HG03135 (cell line): Measurements from ENCODE around the gene NFKBIE.
A peak's percentile ranks its signal among the peaks of the same experiment; 100 is the strongest.

Source experiments
- ATAC-seq: cut with Tn5 transposase; IDR thresholded peaks from one replicate; pipeline ENCODE4 v1.9.1; 2021; ENCODE audit warnings: mild to moderate bottlenecking, moderate library complexity; ENCODE audit not compliant: unreplicated experiment

NFKBIE gene

DNA sequence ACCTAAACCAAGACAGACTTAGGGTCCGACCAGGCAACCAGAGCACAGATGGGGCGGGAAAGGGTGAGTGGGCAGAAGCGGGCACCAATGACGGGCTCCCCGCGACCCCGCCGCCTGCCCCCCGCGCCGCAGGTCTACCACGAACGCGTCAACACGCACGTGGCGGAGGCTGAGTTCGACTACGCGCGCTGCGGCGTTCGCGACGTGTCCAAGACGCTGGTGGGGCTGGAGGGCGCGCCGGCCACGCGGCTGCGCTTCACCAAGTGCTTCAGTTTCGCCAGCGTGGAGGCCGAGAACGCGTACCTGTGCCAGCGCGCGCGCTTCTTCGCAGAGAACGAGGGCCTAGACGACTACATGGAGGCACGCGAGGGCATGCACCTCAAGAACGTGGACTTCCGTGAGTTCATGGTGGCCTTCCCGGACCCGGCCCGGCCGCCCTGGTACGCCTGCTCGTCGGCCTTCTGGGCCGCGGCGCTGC lies 10.0 kb upstream of the NFKBIE start:
- ATAC-seq, result no peak

- no peak for ATAC-seq
Measured at GRCh38 chr6:44273617-44274016, 8.3 kb upstream of the NFKBIE start.

- ATAC-seq, result no peak
Measured at GRCh38 chr6:44272999-44273566, 7.7 kb upstream of the NFKBIE start.

DNA sequence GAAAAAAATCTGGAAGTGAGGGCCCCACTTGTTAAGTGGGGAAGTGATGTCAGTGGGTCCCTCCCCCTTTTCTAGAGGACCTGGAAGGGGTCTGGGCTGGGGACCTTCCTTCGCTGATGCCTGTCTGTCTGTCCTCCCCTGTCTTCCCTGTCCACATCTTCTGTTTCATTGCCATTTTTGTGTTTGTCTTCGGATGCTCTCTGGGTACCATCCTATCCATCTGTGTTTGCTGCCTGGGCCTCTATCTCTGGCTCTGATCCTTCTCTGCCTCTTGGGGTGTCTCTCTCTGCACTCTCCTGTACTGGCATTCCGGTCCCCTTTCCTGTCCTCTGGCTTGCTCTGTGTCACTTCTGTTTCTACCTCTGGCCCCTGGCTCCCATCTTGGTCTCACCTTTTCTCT lies 7.2 kb upstream of the NFKBIE start:
- ATAC-seq, result no peak

DNA sequence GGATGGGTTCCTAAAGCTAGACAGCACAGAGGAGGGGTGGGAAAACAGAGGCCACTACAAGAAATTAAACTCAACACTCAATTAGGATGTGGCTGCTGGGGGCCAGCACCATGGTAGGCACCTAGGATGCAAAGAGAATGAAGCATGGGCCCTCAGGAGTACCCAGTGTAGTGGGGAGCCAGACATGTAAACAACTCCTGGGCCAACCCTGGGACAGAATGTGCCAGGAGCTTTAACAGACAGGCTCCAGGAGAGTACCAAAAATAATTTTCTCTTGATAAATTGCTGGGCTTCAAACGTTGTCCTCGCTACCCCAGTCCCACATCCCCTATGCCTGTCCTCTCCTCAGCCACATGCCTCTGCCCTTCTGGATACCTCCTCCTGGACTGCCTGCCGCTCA lies 6.6 kb upstream of the NFKBIE start:
- no peak for ATAC-seq

GRCh38 chr6:44271406-44271723 lies 6.0 kb upstream of the NFKBIE start:
- no peak for ATAC-seq

GRCh38 chr6:44270526-44271405 lies 5.4 kb upstream of the NFKBIE start:
- no peak for ATAC-seq

GRCh38 chr6:44269921-44270525 lies 4.7 kb upstream of the NFKBIE start, which contains the start of gene TMEM151B:
Gene TMEM151B (plus strand): TSS chr6:44270450. CDS start chr6:44270743, 293 bp downstream.
- ATAC-seq, result no peak

- ATAC-seq, result no peak
Measured at GRCh38 chr6:44269178-44269920, 4.0 kb upstream of the NFKBIE start.

- no peak for ATAC-seq
Measured at GRCh38 chr6:44268095-44268628, 2.8 kb upstream of the NFKBIE start.

DNA sequence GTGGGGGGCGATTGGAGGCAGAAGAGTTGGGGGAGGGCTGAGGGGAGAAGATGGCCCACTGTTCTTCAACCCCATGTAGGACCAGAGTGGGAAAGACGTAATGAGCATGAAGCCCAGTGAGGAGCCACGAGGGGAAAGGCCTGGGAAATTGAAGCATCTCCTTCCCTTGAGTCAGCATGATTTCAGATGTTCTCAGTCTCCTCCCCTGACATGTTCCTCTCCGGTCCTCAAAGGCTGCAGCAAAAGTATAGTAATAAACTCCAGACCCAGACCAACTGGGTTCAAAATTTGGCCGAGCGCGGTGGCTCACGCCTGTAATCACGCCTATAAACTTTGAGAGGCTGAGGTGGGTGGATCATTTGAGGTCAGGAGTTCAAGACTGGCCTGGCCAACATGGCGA lies 1.9 kb upstream of the NFKBIE start:
- ATAC-seq, result no peak

DNA sequence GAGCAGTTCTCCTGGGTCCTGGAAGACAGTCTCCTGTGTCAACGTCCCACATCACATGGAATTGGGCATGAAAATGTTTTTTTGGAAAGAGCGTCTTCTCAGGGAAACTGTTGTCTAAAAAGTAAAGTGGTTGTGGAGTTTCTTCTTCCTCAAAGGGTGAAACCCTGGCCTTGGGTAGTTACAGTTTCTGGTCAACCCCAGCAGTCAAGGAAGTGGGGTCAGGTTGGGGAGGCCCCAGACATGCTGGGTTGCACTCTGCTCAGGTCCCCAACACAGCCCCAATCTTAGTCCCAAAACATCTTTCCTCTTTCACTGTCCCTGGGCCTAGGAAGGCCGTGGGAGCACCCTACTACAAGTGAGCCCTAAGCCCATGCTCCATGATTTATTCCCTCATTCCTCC lies 996 bp upstream of the NFKBIE start:
- peak; percentile 24 for ATAC-seq

GRCh38 chr6:44265722-44266233 lies 427 bp upstream of the NFKBIE start:
- ATAC-seq, result no peak

DNA sequence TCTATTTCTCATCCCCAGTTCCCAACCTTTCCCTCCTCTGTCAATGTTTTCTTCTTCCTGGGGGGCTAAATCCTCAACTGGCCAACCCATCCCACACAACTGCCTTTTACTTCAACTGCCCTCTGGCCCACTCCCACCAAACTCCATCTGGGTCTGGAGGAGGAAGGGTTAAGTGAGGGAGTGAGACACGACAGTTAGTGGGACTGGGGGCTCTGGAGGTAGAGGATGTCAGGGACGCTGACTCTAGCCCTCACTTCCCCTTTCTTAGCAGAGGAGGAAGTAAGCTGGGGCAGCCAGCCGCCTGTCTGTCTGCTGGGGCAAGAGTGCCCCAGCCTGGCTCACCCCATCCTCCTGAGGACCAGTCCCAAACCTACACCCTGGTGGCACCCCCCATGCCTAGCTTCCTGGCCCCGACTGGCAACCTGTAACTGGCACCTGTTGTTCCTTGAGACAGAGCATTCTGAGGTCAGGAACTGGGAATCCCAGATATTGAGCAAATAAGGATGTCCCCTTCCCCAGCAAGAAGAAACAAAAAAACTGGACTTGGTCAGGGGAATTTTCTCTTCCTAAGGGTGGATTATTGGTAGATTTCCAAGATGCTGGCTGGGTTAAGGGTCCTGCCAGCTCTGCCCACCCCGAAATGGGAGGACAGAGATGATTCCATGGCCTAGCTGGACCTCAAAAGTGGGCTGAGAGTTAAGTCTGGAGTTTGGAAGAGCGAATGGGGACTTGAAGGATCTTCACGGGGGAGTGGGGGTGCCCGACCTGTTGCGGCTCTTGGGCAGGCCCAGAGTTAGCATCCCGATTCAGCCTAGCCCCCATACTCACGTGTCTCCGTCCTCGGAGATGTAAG lies 971 bp downstream of the NFKBIE start:
- peak; percentile 30 for ATAC-seq

DNA sequence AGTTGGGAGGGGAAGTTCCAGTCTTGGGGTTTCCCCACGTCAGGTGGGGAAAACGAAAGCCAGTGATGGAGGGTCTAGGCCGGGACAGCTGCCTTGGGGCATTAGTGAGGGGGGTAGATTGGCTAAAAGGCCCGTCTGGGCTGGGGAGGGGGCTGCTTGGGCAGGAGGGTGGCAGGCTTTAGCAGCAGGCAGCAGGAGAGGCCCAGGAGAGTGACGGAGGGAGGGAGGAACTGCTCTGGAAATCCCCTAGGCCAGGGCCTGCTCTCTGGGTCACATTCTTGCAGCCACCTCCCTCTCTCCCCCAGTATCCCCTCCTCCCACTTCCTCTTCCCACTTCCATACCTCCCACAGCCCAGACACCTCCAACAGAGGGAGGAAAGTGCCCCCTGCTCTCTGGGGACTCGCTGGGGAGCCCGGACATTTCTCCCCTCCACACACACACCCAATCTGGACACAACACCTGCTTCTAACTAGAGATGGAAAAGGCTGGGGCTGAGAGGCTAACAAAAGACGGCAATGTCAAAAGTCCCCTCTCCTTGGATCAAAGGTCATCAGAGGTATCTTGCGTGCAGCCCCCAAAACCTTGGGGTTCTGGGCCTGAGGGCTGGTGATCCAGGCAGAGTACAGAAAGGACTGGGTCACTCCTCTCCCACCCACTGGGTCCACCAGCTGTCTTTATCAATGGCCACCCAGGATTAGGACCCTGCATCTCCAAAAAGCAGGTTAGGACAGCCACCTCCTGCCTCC lies 1.8 kb downstream of the NFKBIE start:
- no peak for ATAC-seq

- ATAC-seq, result no peak
Measured at GRCh38 chr6:44262467-44263353, 2.6 kb downstream of the NFKBIE start.

DNA sequence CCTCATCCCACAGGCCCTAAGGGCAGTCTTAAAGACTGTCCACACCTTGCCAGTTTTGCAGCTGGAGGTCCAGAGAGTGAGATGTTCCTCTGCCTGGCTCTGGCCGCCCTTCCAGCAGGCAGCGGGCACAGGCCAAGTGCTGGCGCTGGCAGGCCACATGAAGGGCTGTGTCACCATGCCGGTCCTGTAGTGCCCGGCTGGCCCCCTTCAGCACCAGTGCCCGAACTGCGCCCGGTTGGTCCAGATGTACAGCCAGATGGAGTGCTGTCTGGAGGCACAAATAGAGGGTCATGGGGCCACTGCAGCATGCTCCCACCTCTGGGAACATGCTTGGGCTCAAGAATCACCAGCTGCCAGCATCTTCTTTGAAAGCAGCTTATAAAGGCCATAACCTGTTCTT lies 3.8 kb downstream of the NFKBIE start:
- no peak for ATAC-seq
